HG03159 (cell line): ENCODE data around the gene ABCC10.
A peak's percentile ranks its signal among the peaks of the same experiment; 100 is the strongest.

Experiments
- ATAC-seq: cut with Tn5 transposase; IDR thresholded peaks from one replicate; pipeline ENCODE4 v1.9.1; 2021; ENCODE audit warnings: mild to moderate bottlenecking, moderate library complexity; ENCODE audit not compliant: unreplicated experiment

Gene ABCC10

GRCh38 chr6:43468748-43469681, 41.7 kb downstream of the ABCC10 start:
- ATAC-seq = no peak

GRCh38 chr6:43469947-43470346, 42.6 kb downstream of the ABCC10 start:
- no peak for ATAC-seq

GRCh38 chr6:43471399-43471798, 44.1 kb downstream of the ABCC10 start:
- ATAC-seq = no peak

- no peak for ATAC-seq
Observed at GRCh38 chr6:43472515-43472914, 45.2 kb downstream of the ABCC10 start.

- no peak for ATAC-seq
Observed at GRCh38 chr6:43475516-43475915, 48.2 kb downstream of the ABCC10 start.

GRCh38 chr6:43476746-43477145, 49.4 kb downstream of the ABCC10 start:
- ATAC-seq = no peak

- ATAC-seq = peak; percentile 86
Observed at GRCh38 chr6:43477235-43478007, 50.1 kb downstream of the ABCC10 start, which contains the start of gene TJAP1. TJAP1 (plus strand) TSS chr6:43477570; CDS start chr6:43499002, 21,432 bp downstream.

GRCh38 chr6:43478008-43478372, 50.6 kb downstream of the ABCC10 start:
- peak; percentile 7 for ATAC-seq

GRCh38 chr6:43481075-43481474, 53.7 kb downstream of the ABCC10 start:
- ATAC-seq = no peak

- ATAC-seq = no peak
Observed at GRCh38 chr6:43481591-43482236, 54.4 kb downstream of the ABCC10 start.

GRCh38 chr6:43488667-43489276, 61.4 kb downstream of the ABCC10 start:
- no peak for ATAC-seq

GRCh38 chr6:43489277-43490072, 62.1 kb downstream of the ABCC10 start:
- ATAC-seq = no peak

- ATAC-seq = no peak
Observed at GRCh38 chr6:43490523-43490939, 63.2 kb downstream of the ABCC10 start.

- no peak for ATAC-seq
Observed at GRCh38 chr6:43491750-43492661, 64.7 kb downstream of the ABCC10 start.

- no peak for ATAC-seq
Observed at GRCh38 chr6:43492673-43493072, 65.3 kb downstream of the ABCC10 start.

- ATAC-seq = no peak
Observed at GRCh38 chr6:43493230-43493629, 65.9 kb downstream of the ABCC10 start.

GRCh38 chr6:43493833-43494232, 66.5 kb downstream of the ABCC10 start:
- no peak for ATAC-seq

GRCh38 chr6:43494321-43494720, 67.0 kb downstream of the ABCC10 start:
- no peak for ATAC-seq

- ATAC-seq = no peak
Observed at GRCh38 chr6:43494766-43495165, 67.4 kb downstream of the ABCC10 start.
